ENCODE measurements around the gene UNK. TPM values are rescaled to one million over a fixed set of nuclear protein-coding genes. Genes with fewer than 3 reads are reported as not detected.

The UNK gene
- total RNA-seq, 4 donors from 2014 or later: 18.0 to 23.7 (median 20.0) TPM

GRCh38 chr17:75829747-75830146 lies 45.1 kb downstream of the UNK start:
- intact Hi-C loops (cut with DNase I): loop anchor here (10.0 kb wide), 1 partner anchor 65 kb away; the partner anchor contains the start of gene GALK1
- Histone ChIP-seq H3K27ac (replicated peaks in 1 of 4) (no peak overlapping the region), H3K9me3 (no peaks in the 10 kb centered on the region), H3K4me3 (no peak overlapping the region), H3K27me3 (no peaks in the 10 kb centered on the region), H3K4me1 (peaks cover 28 to 41% (median 36%) of the 10 kb centered on the region in 4 donors), H3K36me3 (peaks cover 0 to 64% (median 34%) of the 10 kb centered on the region in 4 donors)
- TF ChIP-seq POLR2AphosphoS5 (IDR thresholded peaks at IDR 0.05) (no peak), POLR2A (IDR thresholded peaks at IDR 0.05; ENCODE audit: low read depth) (no peak), EP300 (IDR thresholded peaks at IDR 0.05) (no peak)
- TF ChIP-seq, protein P1, sequence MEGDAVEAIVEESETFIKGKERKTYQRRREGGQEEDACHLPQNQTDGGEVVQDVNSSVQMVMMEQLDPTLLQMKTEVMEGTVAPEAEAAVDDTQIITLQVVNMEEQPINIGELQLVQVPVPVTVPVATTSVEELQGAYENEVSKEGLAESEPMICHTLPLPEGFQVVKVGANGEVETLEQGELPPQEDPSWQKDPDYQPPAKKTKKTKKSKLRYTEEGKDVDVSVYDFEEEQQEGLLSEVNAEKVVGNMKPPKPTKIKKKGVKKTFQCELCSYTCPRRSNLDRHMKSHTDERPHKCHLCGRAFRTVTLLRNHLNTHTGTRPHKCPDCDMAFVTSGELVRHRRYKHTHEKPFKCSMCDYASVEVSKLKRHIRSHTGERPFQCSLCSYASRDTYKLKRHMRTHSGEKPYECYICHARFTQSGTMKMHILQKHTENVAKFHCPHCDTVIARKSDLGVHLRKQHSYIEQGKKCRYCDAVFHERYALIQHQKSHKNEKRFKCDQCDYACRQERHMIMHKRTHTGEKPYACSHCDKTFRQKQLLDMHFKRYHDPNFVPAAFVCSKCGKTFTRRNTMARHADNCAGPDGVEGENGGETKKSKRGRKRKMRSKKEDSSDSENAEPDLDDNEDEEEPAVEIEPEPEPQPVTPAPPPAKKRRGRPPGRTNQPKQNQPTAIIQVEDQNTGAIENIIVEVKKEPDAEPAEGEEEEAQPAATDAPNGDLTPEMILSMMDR (IDR thresholded peaks at IDR 0.05): no peak
- no CpG with 5 or more reads among the region's 7 CpGs for WGBS
- no peak for DNase-seq (ENCODE audit: extremely low spot score)

DNA sequence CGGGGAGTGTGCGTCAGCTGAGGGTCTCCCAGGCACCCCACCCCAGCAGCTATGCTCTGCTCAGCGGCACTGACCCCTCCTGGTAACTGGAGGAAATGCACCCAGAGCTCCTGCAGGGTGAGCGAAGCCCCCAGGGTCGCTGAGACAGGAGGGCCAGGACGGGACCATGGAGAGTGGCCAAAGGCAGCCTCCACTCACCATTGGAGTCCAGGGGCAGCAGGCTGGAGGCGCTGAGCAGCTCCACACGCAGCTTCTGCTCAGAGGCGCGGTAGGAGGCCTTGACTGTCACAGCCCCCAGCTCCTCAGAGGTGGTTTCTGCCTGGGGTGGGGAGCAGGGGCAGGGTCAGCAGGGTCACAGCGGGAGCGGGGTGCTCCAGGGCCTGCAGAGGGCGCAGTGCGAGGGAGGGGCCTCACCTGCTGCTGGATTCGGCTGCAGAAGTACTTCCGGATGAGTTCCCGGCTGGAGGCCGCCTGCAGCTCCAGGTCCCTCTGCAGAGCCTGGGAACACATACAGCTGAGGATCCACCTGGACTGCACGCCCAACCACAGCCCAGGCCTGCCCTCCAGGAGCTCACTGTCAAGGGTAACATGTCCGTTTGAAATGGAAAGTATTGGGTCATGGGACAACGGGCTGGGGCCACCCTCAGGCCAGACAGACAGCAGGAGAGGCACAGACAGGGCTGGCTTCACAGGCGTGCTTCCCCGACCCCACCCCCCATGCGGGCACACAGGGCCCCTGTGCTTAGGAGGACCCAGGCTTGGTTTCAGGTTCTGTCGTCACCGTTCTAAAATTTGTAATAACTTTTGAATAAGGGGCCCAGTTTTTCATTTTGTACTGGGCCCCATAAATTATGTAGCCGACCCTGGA lies 45.8 kb downstream of the UNK start:
- Histone ChIP-seq H3K36me3 (peaks cover 0 to 64% (median 32%) of the 10 kb centered on the region in 4 donors), H3K27me3 (no peaks in the 10 kb centered on the region), H3K27ac (replicated peaks in 1 of 4) (no peak overlapping the region), H3K4me1 (peaks cover 28 to 43% (median 38%) of the 10 kb centered on the region in 4 donors), H3K9me3 (no peaks in the 10 kb centered on the region), H3K4me3 (no peak overlapping the region)
- no peak for DNase-seq (ENCODE audit: extremely low spot score)
- 71% methylated on average over 6 of the region's 27 CpGs for WGBS
- TF ChIP-seq POLR2A (IDR thresholded peaks at IDR 0.05; ENCODE audit: low read depth): no peak
- no peak for TF ChIP-seq EP300 (IDR thresholded peaks at IDR 0.05)
- TF ChIP-seq POLR2AphosphoS5 (IDR thresholded peaks at IDR 0.05): no peak
- TF ChIP-seq, protein P1 (IDR thresholded peaks at IDR 0.05): peak; percentile 17 to 51 (median 21)
- intact Hi-C loops (cut with DNase I): no loop called here

GRCh38 chr17:75831032-75831571 lies 46.5 kb downstream of the UNK start:
- H3K9me3 ChIP-seq: no peaks in the 10 kb centered on the region
- peaks cover 0 to 64% (median 30%) of the 10 kb centered on the region in 4 donors for H3K36me3 ChIP-seq
- H3K27me3 ChIP-seq: no peaks in the 10 kb centered on the region
- DNase-seq (ENCODE audit: extremely low spot score): no peak
- TF ChIP-seq, protein P1 (IDR thresholded peaks at IDR 0.05): no peak
- TF ChIP-seq POLR2A (IDR thresholded peaks at IDR 0.05; ENCODE audit: low read depth) (no peak), POLR2AphosphoS5 (IDR thresholded peaks at IDR 0.05) (no peak), EP300 (IDR thresholded peaks at IDR 0.05) (no peak)
- no peak overlapping the region for H3K4me3 ChIP-seq
- intact Hi-C loops (cut with DNase I): no loop called here
- peak overlapping the region in 2 of 4 donors; percentile 52 to 67 for H3K27ac ChIP-seq (replicated peaks in 1 of 4)
- WGBS: 94% methylated on average over 13 of the region's 15 CpGs
- peaks cover 28 to 49% (median 44%) of the 10 kb centered on the region in 4 donors for H3K4me1 ChIP-seq

- DNase-seq (ENCODE audit: extremely low spot score): no peak
- intact Hi-C loops (cut with DNase I): no loop called here
- no peaks in the 10 kb centered on the region for H3K27me3 ChIP-seq
- 84% methylated on average over 8 of the region's 10 CpGs for WGBS
- peak overlapping the region; percentile 27 to 67 (median 43) for H3K27ac ChIP-seq (replicated peaks in 1 of 4)
- TF ChIP-seq POLR2AphosphoS5 (IDR thresholded peaks at IDR 0.05): peak; percentile 23 to 39
- no peak for TF ChIP-seq EP300 (IDR thresholded peaks at IDR 0.05)
- no peak for TF ChIP-seq POLR2A (IDR thresholded peaks at IDR 0.05; ENCODE audit: low read depth)
- peaks cover 23 to 42% (median 37%) of the 10 kb centered on the region in 4 donors for H3K4me1 ChIP-seq
- no peak overlapping the region for H3K4me3 ChIP-seq
- H3K36me3 ChIP-seq: peaks cover 0 to 69% (median 30%) of the 10 kb centered on the region in 4 donors
- no peaks in the 10 kb centered on the region for H3K9me3 ChIP-seq
Measured at GRCh38 chr17:75832164-75832651, 47.6 kb downstream of the UNK start.

All from esophagus muscularis mucosa (tissue), 4 donors.